ENCODE data around the gene WDR31.

WDR31 gene

GRCh38 chr9:113267911-113268566 lies 72.0 kb downstream of the WDR31 start:
- TF ChIP-seq CTCF (IDR thresholded peaks at IDR 0.05), result no peak
- TF ChIP-seq ZFX (IDR thresholded peaks at IDR 0.05; ENCODE audit: borderline replicate concordance), result no peak
- H3K27ac ChIP-seq, result no peak overlapping the region

GRCh38 chr9:113266174-113266573 lies 73.9 kb downstream of the WDR31 start:
- TF ChIP-seq ZFX (IDR thresholded peaks at IDR 0.05; ENCODE audit: borderline replicate concordance), result no peak
- no peak for TF ChIP-seq CTCF (IDR thresholded peaks at IDR 0.05)
- H3K27ac ChIP-seq, result no peak overlapping the region

Measured in 22Rv1 (cell line).